G401 (cell line): ENCODE results near the gene CHAC1. TPM values are rescaled to one million over a fixed set of nuclear protein-coding genes. Genes with fewer than 3 reads are reported as not detected.

Source experiments
- DNase-seq: peaks from one replicate; pipeline ENCODE4 v3.0.0-alpha.2; 2015; ENCODE audit warnings: low spot score
- in situ Hi-C: cut with HindIII; loops from 2 replicates; pipeline ENCODE4 v1.10.0; 2016; ENCODE audit warnings: low sequenced_read_pairs, mixed read lengths
- total RNA-seq: library from RNA; depleted of rRNA; stranded (reverse); fragments of >200 nt; shearing (Covaris generic); gene quantifications from 2 replicates; pipeline ENCODE4 v1.2.3, GENCODE V29; 2014

The CHAC1 gene
- total RNA-seq, 1 experiment from 2014 or later = 12.9 TPM

DNA sequence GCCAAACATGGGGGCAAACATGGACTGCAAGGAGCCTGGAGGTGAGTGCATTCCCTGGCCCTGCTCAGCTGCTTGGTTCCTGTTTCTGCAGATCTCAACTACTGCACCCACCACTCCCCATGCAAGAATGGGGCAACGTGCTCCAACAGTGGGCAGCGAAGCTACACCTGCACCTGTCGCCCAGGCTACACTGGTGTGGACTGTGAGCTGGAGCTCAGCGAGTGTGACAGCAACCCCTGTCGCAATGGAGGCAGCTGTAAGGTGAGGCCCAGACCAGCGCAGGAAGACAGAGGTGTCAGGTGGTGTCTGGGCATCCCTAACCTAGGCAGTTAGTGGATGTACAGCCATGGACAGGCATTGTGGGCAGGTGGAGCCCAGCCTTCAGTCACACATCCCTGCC is 18.8 kb upstream of the CHAC1 start:
- in situ Hi-C loops = no loop called here

GRCh38 chr15:40936234-40936708 is 17.0 kb upstream of the CHAC1 start:
- in situ Hi-C loops = no loop called here
- DNase-seq = no peak

More for the DNA sequence above, 18.8 kb upstream of the CHAC1 start:
- no peak for DNase-seq

DNA sequence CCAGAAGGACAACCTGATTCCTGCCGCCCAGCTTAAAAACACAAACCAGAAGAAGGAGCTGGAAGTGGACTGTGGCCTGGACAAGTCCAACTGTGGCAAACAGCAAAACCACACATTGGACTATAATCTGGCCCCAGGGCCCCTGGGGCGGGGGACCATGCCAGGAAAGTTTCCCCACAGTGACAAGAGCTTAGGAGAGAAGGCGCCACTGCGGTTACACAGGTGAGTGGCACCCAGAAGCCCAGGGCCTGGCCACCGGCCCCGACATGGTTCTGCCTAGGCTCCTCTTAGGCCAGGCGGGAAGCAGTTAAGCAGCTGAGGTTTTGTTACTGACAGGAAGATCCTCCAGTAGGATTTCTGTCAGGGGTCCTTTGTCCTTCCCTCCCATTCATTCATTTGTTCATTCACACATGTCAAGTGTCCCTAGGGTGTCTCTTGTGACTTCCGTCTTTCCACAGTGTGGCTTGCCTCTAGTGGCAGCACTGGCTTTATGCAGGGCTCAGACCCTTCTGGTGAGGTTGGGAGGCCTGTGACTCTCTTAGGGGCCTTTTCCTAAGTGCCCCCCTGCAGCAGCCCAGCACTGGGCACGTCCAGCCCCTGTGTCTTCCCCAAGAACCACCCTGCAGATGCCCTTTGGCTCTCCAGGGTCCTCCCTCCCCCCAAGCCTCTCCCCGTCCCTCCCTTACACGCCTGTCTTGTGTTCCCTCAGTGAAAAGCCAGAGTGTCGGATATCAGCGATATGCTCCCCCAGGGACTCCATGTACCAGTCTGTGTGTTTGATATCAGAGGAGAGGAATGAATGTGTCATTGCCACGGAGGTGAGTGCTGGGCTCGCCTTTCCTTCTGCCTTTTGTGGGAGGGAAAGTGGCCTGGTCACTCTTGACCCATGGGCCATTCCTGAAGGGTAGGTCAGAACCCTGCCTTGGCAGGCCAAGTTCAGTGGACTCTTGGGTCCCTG is 16.3 kb upstream of the CHAC1 start:
- no peak for DNase-seq

GRCh38 chr15:40937762-40938535 is 15.3 kb upstream of the CHAC1 start:
- DNase-seq = peak; percentile 63
- in situ Hi-C loops = no loop called here

More for the DNA sequence above, 16.3 kb upstream of the CHAC1 start:
- in situ Hi-C loops = no loop called here

- in situ Hi-C loops = no loop called here
Measured at GRCh38 chr15:40938536-40938870, 14.8 kb upstream of the CHAC1 start.

GRCh38 chr15:40940296-40940801 is 12.9 kb upstream of the CHAC1 start:
- DNase-seq = peak; percentile 31
- in situ Hi-C loops = no loop called here

More at GRCh38 chr15:40938536-40938870, 14.8 kb upstream of the CHAC1 start:
- no peak for DNase-seq

DNA sequence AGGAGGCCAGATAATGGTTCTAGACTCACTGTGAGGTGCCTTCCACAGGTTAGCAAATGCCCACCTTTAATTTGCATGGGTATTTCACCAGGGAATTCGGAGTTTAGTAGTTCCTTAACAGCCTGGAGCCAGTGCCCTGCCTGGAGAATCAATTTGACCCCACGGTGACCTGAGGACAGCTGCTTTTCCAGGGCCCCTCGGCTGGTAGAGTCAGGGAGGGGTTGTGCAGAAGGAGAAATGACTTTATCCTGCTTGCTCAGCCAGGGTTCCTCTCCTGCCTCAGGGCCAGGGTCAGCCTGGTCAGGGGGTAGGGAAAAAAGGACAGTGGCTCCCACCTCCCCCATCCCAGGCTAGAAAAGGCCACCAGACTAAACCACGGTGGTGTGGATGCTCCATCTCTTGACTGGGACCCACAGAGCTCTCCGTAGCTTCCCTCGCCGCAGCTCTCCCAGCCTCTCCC is 12.2 kb upstream of the CHAC1 start:
- DNase-seq = no peak
- in situ Hi-C loops = no loop called here

GRCh38 chr15:40941528-40942336 is 11.5 kb upstream of the CHAC1 start:
- in situ Hi-C loops = no loop called here
- DNase-seq = peak; percentile 76

DNA sequence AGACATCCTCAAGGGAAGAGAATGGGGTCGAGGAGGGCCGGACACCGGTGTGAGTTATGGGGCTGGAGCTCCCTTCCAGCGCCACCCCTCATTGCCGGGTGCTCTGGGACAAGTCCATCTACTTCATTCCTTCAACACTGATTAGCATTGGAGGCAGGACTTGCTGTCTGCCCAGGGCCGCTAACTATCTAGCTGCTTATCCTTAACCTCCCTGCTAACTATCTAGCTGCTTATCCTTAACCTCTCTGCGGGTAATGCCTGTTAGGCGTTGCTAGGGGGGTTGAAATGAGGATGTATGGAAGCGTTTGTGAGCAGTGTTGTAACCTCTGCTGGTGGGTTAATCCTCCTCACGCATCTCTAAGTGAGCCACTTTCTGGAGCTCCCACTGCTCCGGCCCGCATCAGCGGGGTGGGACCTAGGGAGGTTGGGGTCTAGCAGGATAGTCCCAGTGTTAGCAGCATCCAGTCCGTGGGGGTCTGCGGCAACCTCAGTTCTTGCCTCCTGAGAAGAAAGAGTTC is 10.9 kb upstream of the CHAC1 start:
- no peak for DNase-seq
- in situ Hi-C loops = no loop called here

DNA sequence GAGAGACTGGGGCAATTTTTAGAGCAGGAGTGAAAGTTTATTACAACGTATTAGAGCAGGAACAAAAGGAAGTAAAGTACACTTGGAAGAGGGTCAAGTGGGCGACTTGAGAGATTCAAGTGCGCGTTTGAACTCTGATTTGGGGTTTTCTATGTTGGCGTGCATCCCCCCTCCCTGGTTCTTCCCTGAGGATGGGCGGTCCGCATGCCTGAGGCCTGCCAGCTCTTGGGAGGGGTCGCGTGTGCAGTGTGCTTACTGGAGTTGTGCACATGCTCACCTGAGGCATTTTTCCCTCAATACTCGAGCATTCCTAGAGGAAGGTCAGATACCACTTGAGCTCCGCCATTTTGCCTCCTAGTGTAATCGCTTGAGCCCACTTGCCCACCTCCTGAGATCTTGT is 10.4 kb upstream of the CHAC1 start:
- no peak for DNase-seq
- in situ Hi-C loops = no loop called here

DNA sequence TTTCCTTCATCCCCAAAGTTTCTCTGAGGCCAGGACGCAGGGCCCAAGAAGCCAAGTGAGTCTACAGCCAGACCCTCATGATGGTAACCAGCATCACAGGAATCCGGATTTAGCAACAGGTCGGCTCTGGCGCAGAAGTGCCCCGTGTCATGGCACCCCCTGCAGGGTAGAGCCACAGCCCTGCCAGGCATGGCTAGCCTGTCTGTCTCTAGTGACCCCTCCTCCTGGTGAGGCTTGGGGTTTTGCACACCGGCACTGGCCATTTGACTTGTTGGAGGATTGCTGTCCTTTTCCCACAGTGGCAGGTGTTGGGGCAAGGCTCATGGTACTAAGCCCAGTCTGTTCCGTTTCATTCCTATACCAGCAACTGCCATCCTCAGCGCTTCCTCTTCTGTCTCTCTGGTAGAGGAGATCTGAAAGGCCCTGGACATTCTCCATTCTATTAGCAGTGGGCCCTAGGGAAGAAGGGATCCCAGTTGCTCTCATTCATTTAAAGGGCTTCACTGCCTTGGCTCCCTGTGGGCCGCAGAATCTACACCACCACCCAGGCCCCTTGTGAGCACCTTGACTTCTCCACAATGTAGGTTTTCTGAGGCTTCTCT is 9.4 kb upstream of the CHAC1 start:
- in situ Hi-C loops = no loop called here
- no peak for DNase-seq

- DNase-seq = no peak
- in situ Hi-C loops = no loop called here
Measured at GRCh38 chr15:40944510-40945296, 8.6 kb upstream of the CHAC1 start.

- in situ Hi-C loops = no loop called here
- DNase-seq = no peak
Measured at GRCh38 chr15:40948706-40949473, 4.4 kb upstream of the CHAC1 start.

- no peak for DNase-seq
- in situ Hi-C loops = no loop called here
Measured at GRCh38 chr15:40949756-40950207, 3.5 kb upstream of the CHAC1 start.

GRCh38 chr15:40951764-40952163 is 1.5 kb upstream of the CHAC1 start:
- in situ Hi-C loops = no loop called here
- no peak for DNase-seq

- no peak for DNase-seq
- in situ Hi-C loops = no loop called here
Measured at GRCh38 chr15:40952301-40952900, 870 bp upstream of the CHAC1 start.

GRCh38 chr15:40953713-40954074 is 423 bp downstream of the CHAC1 start:
- in situ Hi-C loops = no loop called here
- DNase-seq = no peak
